GM18505 (cell line): Measurements from ENCODE around the gene RFFL.
"Not testable (repeated sequence)": the region's sequence is repeated elsewhere in the genome, so short reads cannot be mapped to it uniquely, and the experiment has no call there.

ENCODE experiments used
- ATAC-seq: cut with Tn5 transposase; IDR thresholded peaks from one replicate; pipeline ENCODE4 v1.9.1; 2021; ENCODE audit not compliant: unreplicated experiment
- POLR2A ChIP-seq: IDR thresholded peaks from 4 replicates; pipeline ENCODE4 v1.6.1; 2011; ENCODE audit warnings: borderline replicate concordance; ENCODE audit not compliant: insufficient read depth, insufficient read length; ENCODE audit errors: extremely low read depth

The RFFL gene

DNA sequence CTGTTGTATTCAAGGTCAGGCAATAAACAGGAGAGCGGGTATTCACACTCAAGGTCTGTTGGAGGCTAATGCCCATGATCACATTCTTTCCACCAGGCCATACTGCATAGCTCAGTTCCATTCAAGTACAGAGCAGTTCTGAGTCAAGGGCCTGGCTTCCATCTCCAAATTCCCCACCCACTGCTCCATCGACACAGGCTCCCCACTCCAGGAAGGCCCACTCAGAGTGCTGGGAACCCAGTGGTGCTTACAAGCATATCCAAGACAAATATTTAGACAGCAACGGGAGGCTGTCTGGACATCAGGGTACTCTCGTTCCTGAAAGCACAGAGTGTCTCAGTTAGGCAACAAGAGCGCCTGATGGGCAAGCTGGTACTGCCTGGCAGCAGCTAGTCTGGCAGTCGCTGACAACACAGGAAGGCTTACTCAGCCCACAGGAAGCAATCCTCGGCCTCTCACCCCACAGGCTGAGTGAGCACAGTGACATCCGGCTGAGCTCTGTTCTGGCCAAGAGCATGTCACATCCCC lies 40.9 kb downstream of the RFFL start:
- no peak for ATAC-seq
- TF ChIP-seq POLR2A, result peak; percentile 32

DNA sequence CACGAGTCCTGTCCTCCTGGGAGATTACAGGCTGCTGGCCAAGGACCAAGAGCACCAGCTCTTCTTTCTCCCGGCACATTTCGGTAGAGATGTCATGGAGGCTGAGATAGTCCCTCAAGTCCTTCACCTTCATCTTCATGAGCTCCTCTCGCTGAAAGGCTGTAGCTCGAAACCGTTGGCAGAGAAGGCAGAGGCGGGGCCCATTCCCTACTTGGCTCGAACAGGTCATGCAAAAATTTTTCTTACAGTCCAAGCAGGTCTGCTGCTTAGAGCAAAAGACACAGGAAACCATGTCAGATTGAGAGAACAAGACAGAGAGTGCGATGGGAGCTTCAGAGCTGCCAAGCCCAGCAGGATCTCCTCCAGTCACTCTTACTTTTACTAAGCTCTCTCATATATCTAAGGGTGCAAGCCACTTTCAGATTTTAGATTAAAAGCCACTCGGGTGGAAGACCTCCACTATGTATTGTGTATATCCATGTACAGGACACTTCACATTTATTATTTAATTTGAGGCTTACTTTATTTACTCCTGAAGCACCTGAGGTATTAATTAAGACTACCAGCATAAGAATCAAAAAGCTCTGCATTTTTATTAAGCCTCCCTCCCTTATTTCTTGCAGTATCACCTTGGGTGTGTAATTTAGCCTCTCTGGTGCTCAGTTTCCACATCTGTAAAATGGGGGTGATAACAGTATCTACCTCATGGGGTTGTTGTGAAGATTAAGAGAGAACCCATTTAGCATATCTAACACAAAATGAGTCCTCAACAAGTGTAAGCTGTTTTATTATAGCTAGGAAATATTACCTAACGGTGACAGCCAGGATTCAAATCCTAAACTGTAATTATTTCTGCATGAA lies 41.8 kb downstream of the RFFL start:
- ATAC-seq, result no peak
- TF ChIP-seq POLR2A, result no peak

DNA sequence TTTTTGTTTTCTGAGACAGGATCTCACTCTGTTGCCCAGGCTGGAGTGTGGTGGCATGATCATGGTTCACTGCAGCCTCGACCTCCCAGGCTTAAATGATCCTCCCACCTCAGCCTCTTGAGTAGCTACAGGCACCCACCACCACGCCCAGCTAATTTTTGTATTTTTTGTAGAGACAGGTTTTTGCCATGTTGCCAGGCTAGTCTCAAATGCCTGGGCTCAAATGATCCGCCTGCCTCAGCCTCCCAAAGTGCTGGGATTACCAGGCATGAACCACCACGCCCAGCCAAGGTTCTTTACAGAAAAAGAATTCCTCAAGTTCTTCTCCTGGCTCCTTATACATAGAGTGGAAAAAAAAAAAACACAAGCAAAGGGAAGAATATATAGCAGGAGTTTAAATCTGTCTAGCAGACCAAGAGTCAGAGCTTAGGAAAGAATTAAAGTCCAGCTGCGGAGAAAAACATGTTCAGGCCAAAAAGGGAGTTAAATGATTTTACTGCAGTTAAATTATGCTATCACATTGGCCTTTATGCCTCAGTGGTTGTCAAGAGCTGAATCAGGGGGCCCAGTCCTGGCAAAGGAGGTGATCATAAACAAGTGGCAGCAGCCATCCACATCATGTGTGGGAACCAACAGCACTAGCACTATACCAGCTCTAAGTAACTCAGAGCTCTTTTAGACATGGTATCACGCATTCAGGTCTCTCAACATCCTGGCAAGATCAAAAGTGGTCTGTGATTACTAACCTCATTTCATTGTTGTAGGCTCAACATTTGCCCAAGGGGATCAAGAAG lies 43.9 kb downstream of the RFFL start:
- no peak for TF ChIP-seq POLR2A
- ATAC-seq, result no peak

GRCh38 chr17:35018814-35019213 lies 44.7 kb downstream of the RFFL start:
- TF ChIP-seq POLR2A, result no peak
- ATAC-seq, result no peak

DNA sequence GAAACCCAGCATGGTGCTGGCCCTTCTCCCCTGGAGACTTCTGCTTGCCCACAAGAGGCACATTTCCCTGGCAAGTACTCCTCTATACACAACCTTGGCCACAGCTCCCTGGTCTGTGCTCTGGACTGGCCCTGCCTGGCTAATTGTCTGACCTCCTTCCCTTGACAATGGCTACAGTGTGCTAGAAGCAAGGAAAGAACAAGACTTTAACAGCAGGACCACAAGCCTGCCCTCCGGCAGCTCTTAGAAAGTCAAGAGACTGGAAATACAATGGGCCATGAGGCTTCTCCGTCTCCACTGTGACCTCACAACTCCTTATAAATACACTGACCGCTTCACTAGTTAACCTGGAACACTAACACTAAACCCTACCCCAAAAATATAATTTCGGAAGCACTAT lies 46.5 kb downstream of the RFFL start:
- TF ChIP-seq POLR2A, result no peak
- ATAC-seq, result no peak

DNA sequence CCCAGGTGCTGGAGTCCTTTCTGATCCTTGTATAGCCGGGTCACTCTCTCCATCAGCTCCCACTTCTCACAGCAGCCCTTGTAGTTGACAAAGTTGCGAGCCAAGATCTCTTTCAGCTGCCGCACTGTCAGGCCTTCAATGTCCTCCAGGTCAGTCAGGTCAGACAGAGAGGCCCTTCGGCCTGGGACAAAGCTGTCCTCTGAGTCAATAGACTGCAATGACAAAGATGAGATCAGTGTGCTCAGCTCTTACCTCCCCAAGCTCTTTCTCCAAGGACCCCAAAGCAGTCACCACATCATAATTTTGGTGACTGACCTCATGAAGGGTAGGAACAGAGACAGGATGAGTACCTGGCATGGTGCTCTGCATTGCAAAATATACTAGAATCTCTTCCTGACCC lies 47.1 kb downstream of the RFFL start:
- no peak for TF ChIP-seq POLR2A
- no peak for ATAC-seq

DNA sequence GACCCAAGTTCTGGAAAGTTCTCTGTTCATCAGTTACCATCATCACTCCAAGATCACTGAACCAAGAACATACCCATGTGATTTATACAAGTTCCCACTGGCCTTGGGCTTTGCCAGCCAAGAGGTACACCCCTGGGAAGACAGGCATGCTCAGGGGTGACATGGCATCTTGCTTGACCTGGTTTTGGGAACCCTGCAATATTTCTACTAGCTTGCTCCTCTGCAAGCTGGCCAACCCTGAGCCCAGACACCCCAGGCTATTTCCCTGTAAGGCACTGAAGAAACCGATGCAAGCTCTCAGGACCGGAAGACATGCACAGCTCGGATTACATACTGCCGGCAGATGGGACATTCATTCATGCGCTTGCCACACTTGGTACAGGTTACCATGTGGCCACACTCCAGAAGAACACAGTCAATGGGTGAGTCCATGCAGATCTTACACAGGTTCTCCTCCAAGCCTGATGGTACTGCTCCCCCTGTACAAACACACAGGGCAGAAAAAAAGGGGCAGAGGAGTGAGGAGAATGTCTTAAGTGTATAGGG lies 51.8 kb downstream of the RFFL start:
- TF ChIP-seq POLR2A, result no peak
- ATAC-seq, result no peak

DNA sequence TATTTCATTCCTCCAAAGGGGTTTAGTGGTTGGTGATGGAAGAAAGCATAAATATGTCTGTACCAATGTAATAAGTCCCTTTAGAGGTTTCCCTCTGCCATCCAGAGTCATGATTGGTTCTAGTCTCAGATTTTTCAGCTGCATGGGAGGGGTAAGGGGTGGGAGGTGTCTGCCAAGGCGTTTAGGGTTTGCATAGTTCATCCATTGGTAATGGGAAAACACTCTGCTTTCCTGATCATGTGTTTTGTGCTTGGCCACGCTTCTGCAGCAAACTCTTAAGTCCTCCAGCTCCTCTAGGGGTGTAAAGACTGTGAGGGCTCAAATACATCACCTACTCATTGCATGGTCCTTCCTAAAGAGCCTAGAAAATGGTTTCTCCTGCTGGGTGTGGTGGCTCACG lies 53.4 kb downstream of the RFFL start:
- TF ChIP-seq POLR2A, result no peak
- no peak for ATAC-seq

DNA sequence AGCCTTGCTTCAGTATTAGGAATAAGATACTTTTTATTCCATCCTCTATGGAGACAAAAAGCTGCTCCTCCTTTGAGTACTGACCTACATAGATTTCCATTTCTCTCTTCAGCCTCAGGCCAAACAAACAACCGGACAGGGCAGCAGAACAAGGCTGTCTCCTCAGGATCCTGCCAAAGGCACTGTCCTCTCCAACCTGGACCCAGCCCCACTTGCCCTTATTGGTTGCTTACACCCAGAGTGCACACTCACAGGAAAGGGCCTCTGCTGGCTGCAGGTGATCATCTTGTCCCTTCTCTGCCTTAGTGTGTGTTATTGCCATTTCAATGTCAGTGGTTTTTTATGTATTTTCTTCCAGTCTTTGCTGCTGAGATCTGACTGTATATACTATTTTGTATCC lies 56.5 kb downstream of the RFFL start:
- no peak for TF ChIP-seq POLR2A
- no peak for ATAC-seq

- ATAC-seq, result no peak
- TF ChIP-seq POLR2A, result no peak
Observed at GRCh38 chr17:35006345-35006744, 57.2 kb downstream of the RFFL start.

DNA sequence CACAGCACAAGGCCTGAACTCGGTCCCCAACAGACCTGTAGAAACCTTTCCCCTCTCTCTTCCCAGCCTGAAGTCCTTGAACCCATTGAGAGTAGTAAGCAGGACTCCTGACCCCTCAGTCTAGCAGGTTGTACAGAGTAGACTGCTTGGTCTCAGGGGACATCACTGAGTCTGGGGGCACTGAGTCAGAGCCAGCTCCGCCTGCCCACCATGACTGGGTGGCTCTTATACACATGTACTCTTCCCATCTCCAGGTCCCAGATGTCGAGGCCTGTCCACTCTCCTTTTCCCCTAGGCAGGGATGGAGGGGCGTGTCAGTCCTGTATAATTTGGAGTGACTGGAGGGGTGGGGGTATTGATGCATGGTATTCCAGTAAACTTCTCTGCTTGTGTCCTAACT lies 59.7 kb downstream of the RFFL start:
- no peak for TF ChIP-seq POLR2A
- no peak for ATAC-seq

GRCh38 chr17:35002876-35003551 lies 60.5 kb downstream of the RFFL start:
- no peak for ATAC-seq
- TF ChIP-seq POLR2A, result no peak

DNA sequence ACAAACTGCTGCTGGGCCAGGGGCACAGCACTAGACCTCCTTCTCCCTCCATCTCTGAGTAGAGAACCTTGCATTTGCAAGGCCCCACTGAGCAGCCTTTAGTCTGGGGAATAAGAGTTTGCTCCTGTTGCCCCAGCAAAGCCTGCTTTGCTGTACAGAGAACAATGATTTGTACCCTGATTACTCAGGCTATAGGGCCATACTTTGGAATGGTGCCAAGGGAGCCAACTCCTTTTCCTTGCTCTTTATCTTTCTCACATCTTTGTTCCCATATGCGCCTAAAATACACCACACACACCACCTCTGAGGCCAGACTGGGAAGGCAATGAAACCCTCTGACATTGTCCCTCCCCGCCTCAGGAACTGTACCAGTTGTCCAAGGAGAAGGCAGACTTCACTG lies 62.0 kb downstream of the RFFL start:
- ATAC-seq, result no peak
- TF ChIP-seq POLR2A, result no peak

DNA sequence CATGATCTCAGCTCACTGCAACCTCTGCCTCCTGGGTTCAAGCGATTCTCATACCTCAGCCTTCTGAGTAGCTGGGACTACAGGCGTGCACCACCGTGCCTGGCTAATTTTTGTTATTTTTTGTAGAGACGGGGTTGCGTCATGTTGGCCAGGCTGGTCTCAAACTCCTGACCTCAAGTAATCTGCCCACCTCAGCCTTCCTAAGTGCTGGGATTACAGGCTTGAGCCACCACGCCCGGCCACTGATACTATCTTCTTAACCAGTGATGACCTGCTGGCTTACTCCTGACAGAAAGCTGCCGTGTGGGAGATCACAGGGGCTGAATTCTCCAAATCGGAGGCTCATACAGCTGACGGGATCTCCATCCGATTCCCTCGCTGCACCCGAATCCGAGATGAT lies 62.5 kb downstream of the RFFL start:
- not testable (repeated sequence) for ATAC-seq
